Keratinocyte (primary cell): ENCODE measurements around the gene RNF215. TPM values are rescaled to one million over a fixed set of nuclear protein-coding genes. Genes with fewer than 3 reads are reported as not detected.

ENCODE experiments used
- DNase-seq: peaks from one replicate; pipeline ENCODE4 v3.0.0-alpha.2; 2011; ENCODE audit warnings: low read depth, missing footprints, low spot score
- FAIRE-seq: peaks from 2 replicates; lab custom pipeline; 2011; peaks lifted over from hg19 to GRCh38; lab: Jason Lieb, UNC
- H2AFZ ChIP-seq: 2 replicates; pipeline ENCODE4 v1.6.0; 2012; ENCODE audit warnings: low read length, control low read depth, inconsistent platforms; ENCODE audit not compliant: control insufficient read depth
- H3K27ac ChIP-seq: 2 replicates; pipeline ENCODE4 v1.5.1; 2011; ENCODE audit warnings: low read length; ENCODE audit not compliant: control insufficient read depth, insufficient read depth
- H3K27me3 ChIP-seq: 3 replicates; pipeline ENCODE4 v1.6.0; 2011; ENCODE audit warnings: low read length; ENCODE audit not compliant: control insufficient read depth, insufficient read depth; ENCODE audit errors: extremely low read depth
- H3K36me3 ChIP-seq, 2 experiments: 2 replicates in 1 of 2; 3 replicates in 1 of 2; pipeline ENCODE4 v1.5.1; 2011; ENCODE audit warnings: low read length in 2 of 2, mild to moderate bottlenecking in 1 of 2; ENCODE audit not compliant: control insufficient read depth in 2 of 2, insufficient read depth in 2 of 2; ENCODE audit errors: extremely low read depth in 1 of 2
- H3K4me1 ChIP-seq: 3 replicates; pipeline ENCODE4 v1.5.1; 2011; ENCODE audit warnings: low read length; ENCODE audit not compliant: control insufficient read depth, insufficient read depth; ENCODE audit errors: extremely low read depth
- H3K4me2 ChIP-seq: 3 replicates; pipeline ENCODE4 v1.6.0; 2011; ENCODE audit warnings: low read depth, low read length; ENCODE audit not compliant: control insufficient read depth, insufficient read depth; ENCODE audit errors: extremely low read depth
- H3K4me3 ChIP-seq, 3 experiments: fragments of 200-600 bp in 1 of 3; sonication (generic) in 1 of 3; 2 replicates in 2 of 3; 3 replicates in 1 of 3; pipeline ENCODE4 v1.5.1; 2011 to 2016; ENCODE audit warnings: low read length in 3 of 3, mild to moderate bottlenecking in 3 of 3, control low read depth in 2 of 3, inconsistent platforms in 1 of 3, low read depth in 1 of 3, mixed read lengths in 1 of 3, mixed run types in 1 of 3, moderate library complexity in 1 of 3; ENCODE audit not compliant: control insufficient read depth in 2 of 3, insufficient read depth in 2 of 3; ENCODE audit errors: extremely low read depth in 1 of 3
- H3K79me2 ChIP-seq: 2 replicates; pipeline ENCODE4 v1.6.0; 2012; ENCODE audit warnings: low read length; ENCODE audit not compliant: control insufficient read depth, insufficient read depth
- H3K9ac ChIP-seq: 3 replicates; pipeline ENCODE4 v1.6.0; 2011; ENCODE audit warnings: low read length; ENCODE audit not compliant: control insufficient read depth, insufficient read depth; ENCODE audit errors: extremely low read depth
- H3K9me1 ChIP-seq: 3 replicates; pipeline ENCODE4 v1.6.0; 2011; ENCODE audit warnings: low read length; ENCODE audit not compliant: control insufficient read depth, insufficient read depth; ENCODE audit errors: extremely low read depth
- H3K9me3 ChIP-seq: 2 replicates; pipeline ENCODE4 v1.5.1; 2012; ENCODE audit warnings: low read depth, low read length; ENCODE audit not compliant: control insufficient read depth
- H4K20me1 ChIP-seq: 3 replicates; pipeline ENCODE4 v1.6.0; 2011; ENCODE audit warnings: low read length; ENCODE audit not compliant: control insufficient read depth, insufficient read depth; ENCODE audit errors: extremely low read depth
- CTCF ChIP-seq, 3 experiments: IDR thresholded peaks in 1 of 3; conservative IDR thresholded peaks in 1 of 3; optimal IDR thresholded peaks in 1 of 3; 2 replicates in 2 of 3; 3 replicates in 1 of 3; pipeline versions ENCODE3 to v1.5.1; 2011; ENCODE audit warnings: low read length in 3 of 3, mild to moderate bottlenecking in 3 of 3, moderate library complexity in 2 of 3, control low read depth in 1 of 3, inconsistent platforms in 1 of 3; ENCODE audit not compliant: insufficient read depth in 2 of 3; ENCODE audit errors: extremely low read depth in 1 of 3
- EZH2 ChIP-seq: IDR thresholded peaks from one replicate; pipeline ENCODE4 v1.6.1; 2012; ENCODE audit warnings: inconsistent platforms, mild to moderate bottlenecking, low read length, moderate library complexity
- dilution Hi-C: fragments of 300-500 bp; cut with MboI; formaldehyde crosslinking; loops from one replicate; pipeline ENCODE4 v1.7.0; 2020; ENCODE audit warnings: low sequenced_read_pairs; ENCODE audit not compliant: extremely low pct_ligation_motif_present
- polyA plus RNA-seq, 5 experiments: library from polyadenylated mRNA; depleted of rRNA in 3 of 5; stranded (reverse) in 3 of 5; stranded (forward) in 1 of 5; unstranded in 1 of 5; fragments of >200 nt; gene quantifications; 1 replicate in 1 of 5; 2 replicates in 3 of 5; 3 replicates in 1 of 5; pipeline versions ENCODE4 v1.2.1 to v1.2.3, GENCODE V29; 2011 to 2012; ENCODE audit warnings: missing spikeins in 2 of 5, low read depth in 1 of 5, low replicate concordance in 1 of 5

The RNF215 gene
- polyA plus RNA-seq, 1 donor (not counting 4 experiments of a cell fraction or from before 2014, with no cell fraction given) = 8.3 TPM

GRCh38 chr22:30400159-30400558 lies 12.9 kb upstream of the RNF215 start:
- dilution Hi-C loops = no loop called here
- Histone ChIP-seq H3K36me3 (peaks cover 13 to 34% of the 10 kb centered on the region in 2 experiments), H3K4me3 (peak overlapping the region in 1 of 3 experiments; percentile 16), H4K20me1 (no peaks in the 10 kb centered on the region), H3K27ac (peak overlapping the region; percentile 7), H3K9ac (peak overlapping the region; percentile 8), H2AFZ (no peak overlapping the region), H3K27me3 (no peaks in the 10 kb centered on the region), H3K9me3 (no peaks in the 10 kb centered on the region), H3K79me2 (peaks cover 72% of the 10 kb centered on the region), H3K9me1 (no peaks in the 10 kb centered on the region), H3K4me2 (peak overlapping the region; percentile 42), H3K4me1 (peaks cover 30% of the 10 kb centered on the region)
- FAIRE-seq (peak; percentile 99), DNase-seq (no peak)
- TF ChIP-seq EZH2 = no peak
- no peak for TF ChIP-seq CTCF (optimal IDR thresholded peaks at IDR 0.05 in 1 of 3, IDR thresholded peaks at IDR 0.05 in 1 of 3, conservative IDR thresholded peaks at IDR 0.05 in 1 of 3; ENCODE audit: extremely low read depth in 1 of 3, insufficient read depth in 2 of 3, low read length in 3 of 3)

- peak overlapping the region in 2 of 3 experiments; percentile 2 to 16 for H3K4me3 ChIP-seq
- H3K27ac ChIP-seq = peak overlapping the region; percentile 7
- no peaks in the 10 kb centered on the region for H4K20me1 ChIP-seq
- peaks cover 69% of the 10 kb centered on the region for H3K79me2 ChIP-seq
- FAIRE-seq (no peak), DNase-seq (no peak)
- H3K9ac ChIP-seq = peak overlapping the region; percentile 8
- dilution Hi-C loops = no loop called here
- H3K36me3 ChIP-seq = peaks cover 13 to 34% of the 10 kb centered on the region in 2 experiments
- TF ChIP-seq EZH2 (no peak), CTCF (optimal IDR thresholded peaks at IDR 0.05 in 1 of 3, IDR thresholded peaks at IDR 0.05 in 1 of 3, conservative IDR thresholded peaks at IDR 0.05 in 1 of 3; ENCODE audit: extremely low read depth in 1 of 3, insufficient read depth in 2 of 3, low read length in 3 of 3) (no peak)
- H3K9me3 ChIP-seq = no peaks in the 10 kb centered on the region
- H3K9me1 ChIP-seq = no peaks in the 10 kb centered on the region
- peak overlapping the region; percentile 42 for H3K4me2 ChIP-seq
- no peak overlapping the region for H2AFZ ChIP-seq
- no peaks in the 10 kb centered on the region for H3K27me3 ChIP-seq
- H3K4me1 ChIP-seq = peaks cover 30% of the 10 kb centered on the region
Observed at GRCh38 chr22:30399718-30400117, 12.5 kb upstream of the RNF215 start.
